ENCODE data around the gene KLF16.
A peak's percentile ranks its signal among the peaks of the same experiment; 100 is the strongest.

Gene KLF16

DNA sequence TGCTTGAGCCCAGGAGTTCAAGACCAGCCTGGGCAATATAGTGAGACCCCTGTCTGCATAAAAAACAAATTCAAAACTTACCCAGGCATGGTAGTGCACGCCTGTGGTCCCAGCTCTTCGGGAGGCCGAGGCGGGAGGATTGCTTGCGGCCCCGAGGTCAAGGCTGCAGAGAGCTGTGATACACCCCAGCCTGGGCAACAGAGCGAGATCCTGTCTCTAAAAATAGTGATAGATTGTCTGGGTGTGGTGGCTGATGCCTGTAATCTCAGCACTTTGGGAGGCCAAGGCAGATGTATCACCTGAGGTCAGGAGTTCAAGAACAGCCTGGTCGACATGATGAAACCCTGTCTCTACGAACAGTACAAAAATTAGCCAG lies 4.0 kb upstream of the KLF16 start:
- DNase-seq (ENCODE audit: low read depth), result no peak

DNA sequence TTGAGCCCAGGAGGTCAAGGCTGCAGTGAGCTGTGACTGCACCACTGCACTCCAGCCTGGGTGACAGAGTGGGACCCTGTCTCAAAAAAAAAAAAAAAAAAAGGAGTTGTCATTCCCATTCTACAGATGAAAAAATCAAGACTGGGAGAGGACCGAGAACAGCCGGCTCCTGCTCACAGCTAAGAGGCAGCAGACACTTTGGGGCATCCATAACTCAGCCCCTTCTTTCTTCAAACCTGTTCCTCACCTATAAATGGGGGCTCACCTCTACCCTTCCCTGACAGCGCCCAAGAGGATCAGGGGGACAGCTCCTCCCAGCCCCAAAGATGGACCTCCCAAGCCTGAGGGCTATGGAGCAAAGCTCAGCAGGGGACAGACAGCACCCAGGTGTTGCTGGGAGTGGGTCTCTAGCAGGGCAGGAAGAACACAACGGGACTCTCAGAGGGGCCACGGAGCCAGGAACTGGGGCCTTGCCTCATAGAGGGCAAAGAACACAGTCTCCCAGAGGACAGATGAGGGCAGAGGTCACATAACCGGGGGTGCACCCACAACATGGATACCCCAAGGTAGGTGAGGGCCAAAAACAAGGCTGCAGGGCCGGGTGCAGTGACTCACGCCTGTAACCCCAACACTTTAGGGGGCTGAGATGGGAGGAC lies 3.4 kb upstream of the KLF16 start:
- DNase-seq (ENCODE audit: low read depth), result no peak

DNA sequence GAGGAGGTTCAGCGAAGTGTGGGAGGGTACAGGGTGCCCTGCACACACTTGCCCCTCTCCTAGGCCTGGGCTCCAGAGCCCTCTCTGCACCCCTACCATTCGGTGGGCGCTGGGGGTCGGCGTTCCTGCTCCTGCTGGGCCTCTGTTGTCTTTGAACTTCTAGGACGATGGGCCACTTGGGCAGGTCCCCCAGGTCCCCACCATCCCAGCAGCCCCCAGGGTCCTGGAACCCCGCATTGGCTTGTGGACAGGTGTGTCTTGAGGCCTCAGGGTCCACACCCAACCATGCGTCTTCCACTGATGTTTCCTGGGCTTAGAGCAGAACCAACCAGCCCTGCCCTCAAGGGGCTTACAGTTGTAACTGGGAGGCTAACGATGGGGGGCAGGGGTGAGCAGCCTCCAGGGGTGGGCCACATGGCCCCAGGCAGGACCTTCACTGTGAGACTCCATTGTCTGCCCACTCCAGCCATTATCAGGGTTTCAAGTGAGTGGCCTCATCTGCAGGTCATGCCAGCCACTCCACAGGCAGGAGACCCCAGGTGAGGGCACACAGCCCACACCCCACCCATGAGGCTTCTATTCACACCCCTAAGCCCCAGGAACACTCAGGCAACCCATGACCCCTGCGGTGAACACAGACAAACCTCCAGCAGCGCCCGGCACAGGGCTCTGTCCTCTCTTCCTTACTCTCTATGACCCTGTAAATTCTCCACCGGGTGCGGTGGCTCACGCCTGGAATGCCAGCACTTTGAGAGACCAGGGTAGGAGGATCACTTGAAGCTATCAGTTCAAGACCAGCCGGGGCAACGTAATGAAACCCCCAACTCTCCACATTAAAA lies 2.0 kb upstream of the KLF16 start:
- DNase-seq (ENCODE audit: low read depth), result no peak

DNA sequence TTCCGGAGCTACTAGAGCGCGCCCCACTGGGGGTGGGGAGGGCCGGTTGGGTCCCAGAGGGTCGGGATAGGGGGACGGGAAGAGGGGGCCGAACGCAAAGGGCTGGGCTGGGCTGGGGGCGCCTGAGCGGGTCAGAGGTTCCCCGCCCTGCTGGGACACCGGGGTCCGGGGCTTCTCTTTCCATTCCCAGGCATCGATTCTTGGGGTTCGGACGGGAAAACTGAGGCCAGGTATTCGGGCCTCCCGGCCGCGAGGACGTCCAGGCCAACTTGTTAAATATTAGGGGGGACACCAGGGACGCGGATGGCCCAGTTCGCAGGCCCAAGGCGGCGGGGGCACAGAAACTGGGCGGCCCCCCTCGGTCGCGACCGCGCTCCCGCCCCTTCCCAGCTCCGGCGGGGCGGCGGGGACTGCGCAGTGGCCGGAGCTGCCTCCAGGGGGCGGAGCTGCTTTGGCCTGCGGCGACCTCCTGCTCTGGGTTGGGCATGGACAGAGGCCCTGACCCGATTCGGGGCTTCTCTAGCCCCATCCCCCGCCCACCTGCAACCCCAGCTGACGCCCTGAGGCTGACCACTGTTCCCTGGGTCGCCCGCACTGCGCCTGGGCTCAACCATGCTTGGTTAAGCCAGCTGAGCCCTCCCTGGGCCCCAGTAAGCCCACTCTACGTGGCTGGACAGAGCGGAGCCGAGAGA lies 1.2 kb upstream of the KLF16 start:
- peak; percentile 63 for DNase-seq (ENCODE audit: low read depth)

DNA sequence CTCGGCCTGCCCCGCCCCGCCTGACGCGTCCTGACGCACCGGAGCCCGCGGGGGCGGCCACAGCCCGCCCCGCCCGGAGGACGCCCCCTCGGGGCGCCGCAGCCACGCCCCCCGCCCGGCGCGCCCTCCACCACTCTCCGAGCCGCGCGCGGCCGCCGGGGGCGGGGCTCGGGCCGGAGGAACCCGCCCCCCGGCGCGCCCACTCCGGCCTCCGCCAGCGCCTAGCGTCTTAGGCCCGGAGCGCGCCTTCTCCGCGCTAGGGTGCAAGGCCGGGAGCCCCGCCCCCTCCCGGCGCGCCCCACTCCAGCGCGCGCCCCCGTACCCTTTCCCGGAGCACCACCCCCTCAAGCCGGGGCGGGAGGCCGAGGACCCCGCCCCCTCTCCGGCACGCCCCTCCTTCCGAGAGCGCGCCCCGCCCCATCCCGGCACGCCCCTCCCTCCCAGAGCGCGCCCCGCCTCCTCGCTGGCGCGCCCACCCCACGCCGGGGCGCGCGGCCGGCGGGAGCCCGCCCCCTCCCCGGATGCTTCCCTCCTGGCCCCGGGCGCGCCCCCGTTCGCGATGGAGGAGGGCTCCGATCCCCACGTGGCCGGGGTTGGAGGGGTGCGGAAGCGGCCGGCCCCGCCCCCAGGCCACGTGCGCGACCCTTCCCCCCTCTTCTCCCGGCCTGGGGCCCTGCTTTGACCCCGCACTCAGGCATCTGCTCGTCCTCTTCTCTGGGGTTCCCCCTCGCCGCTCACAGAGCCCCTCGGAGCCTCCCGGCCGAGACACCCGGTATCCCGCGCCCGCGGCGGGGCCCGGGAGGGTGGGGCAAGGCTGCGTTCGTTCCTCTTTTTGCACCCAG lies 480 bp upstream of the KLF16 start:
- peak; percentile 92 for DNase-seq (ENCODE audit: low read depth)

DNA sequence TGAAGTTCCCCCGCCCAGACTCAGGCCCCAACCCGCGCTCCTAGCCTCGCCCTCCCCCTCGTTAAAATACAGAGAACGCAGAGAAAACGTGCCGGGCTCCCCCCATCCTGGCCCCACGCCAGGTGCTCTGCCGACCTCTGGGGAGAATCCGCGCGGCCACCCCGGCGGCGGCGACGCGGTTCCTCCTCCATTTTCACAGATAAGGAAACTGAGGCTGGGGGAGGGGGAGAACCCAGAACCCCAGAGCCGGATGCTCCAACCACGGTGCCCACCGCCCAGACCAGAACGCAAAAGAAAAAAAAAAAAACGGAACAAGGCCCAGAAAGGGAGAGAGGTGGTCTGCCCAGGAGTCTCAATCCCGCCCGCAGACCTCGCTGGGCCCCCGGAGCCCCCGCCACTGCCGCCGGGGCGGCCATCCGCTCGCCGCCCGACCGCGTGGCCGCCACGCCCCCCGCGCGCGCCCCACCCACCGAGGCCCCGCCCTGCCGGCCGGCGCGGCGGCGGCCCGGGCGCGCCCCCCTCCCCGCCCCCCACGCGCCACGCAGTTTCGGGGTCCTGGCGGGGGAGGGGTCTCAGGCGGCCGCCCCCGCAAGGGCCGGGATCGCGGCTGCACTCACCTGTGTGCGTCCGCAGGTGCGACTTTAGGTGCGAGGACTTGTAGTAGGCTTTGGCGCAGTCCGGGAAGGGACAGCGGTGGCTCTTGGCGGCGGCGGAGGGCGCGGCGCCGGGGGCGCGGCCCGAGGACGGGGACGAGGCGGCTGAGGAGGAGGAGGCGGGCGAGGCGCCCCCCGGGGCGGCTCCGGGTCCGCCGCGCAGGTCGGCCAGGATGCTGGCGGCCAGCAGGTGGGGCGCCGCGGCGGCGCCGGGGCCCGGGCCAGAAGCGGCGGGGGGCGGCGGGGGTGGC lies 703 bp downstream of the KLF16 start:
- DNase-seq (ENCODE audit: low read depth), result peak; percentile 35

DNA sequence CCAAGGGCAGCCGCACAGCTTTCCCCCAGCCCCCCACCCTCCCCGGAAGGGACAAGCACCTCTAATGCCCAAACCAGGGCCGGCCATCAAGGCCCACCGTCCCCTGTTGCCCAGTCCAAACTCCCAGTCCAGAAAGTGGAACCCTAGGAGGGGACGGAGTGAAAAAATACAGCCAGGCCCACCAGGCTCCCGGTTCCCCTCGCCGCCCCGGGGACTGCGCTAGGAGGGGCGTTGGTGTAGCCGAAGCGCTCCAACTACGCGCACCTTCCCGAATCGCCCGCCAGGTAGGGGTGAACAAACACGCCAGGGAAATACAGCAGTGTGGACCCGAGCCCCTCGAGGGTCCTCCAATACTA lies 1.3 kb downstream of the KLF16 start:
- no peak for DNase-seq (ENCODE audit: low read depth)

DNA sequence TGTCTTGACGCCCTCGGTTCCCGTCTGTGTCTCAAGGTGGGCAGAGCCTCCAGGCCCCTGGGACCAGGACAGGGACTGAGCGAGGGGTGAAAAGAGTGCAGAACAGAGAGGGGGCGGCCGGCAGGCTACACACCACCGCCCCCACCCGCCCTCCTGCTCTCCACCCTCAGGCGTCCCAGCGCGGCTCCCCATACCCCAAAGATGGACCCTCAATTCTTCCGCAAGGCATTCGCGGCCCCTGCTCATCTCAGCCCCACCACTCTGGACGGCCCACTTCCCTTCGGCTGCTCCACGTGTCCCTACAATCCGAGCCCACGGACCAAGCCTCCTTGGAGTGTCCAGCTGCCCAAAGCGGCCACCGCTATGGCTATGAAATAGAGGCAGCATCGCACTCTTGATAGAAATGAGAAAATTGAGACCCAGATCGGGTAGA lies 1.8 kb downstream of the KLF16 start:
- DNase-seq (ENCODE audit: low read depth), result peak; percentile 40

DNA sequence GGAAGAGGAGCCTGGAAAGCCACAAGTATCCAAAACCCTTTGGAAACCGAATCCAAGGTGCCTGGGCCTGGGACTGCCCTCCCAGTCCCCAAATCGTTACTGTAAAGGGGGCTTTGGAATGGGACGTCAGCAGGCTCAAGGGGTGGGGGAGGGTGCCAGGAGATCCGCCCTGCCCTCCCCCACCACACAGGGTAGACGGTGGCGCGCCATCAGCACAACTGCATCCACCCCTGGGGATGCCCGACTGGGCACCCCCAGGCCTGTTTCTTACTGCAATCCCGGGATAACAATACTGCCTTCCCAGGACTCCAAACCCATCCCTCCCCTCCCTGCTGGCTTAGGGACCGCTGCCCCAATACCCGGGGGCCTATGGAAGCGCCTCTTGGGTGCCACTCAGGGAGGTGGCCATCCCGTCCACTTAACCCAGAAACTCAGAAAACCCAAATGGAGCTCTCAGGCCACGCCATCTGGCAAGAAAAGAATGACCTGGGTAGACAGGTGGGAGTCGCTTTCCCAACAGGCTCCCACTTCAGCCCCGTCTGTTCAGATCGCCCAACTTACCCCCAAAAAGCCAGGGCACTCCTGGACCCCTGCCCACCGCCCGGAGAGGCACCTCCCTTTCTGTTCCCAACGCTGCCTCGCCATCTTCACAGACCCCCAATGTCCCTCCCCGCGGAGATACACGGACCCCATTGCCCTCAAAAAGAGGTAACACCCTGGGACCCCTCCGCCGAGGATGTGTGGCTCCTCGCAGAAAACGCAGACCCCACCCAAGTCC lies 2.4 kb downstream of the KLF16 start:
- no peak for DNase-seq (ENCODE audit: low read depth)

DNA sequence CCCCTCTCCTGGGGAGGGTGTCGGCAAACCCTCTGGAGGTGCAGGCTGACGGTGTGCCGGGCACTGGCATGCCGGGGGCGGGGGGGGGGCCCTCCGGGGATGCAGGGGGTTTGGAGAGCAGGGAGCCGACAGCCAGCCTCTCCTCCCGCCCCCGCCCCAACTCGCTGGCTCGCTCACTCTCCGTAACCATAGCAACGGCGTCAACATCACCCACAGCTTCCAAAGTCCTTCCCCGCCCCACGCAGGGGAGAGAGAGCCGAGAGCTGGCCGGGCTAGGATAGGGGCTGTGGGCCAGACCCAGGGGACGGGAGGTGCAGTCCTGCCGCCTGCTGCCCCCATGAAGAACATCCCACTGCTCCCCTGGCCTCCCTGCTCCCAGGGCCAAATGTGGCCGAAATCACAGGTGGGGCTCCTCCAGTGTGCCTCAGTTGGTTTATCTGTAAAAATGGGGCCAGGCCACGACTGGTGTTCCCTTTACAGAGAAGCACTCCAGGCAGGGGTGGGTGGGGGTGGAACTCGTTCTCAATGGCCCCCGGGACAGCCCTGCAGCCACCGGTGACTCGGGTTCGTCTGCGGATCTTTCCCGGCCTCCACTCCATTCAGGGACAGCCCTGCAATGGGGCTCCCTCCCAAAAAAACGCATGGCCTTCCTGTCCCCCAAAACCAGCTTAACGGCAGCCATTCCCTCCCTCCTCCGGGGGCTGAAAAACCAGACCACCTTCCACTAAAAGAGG lies 3.2 kb downstream of the KLF16 start:
- DNase-seq (ENCODE audit: low read depth), result peak; percentile 78

DNA sequence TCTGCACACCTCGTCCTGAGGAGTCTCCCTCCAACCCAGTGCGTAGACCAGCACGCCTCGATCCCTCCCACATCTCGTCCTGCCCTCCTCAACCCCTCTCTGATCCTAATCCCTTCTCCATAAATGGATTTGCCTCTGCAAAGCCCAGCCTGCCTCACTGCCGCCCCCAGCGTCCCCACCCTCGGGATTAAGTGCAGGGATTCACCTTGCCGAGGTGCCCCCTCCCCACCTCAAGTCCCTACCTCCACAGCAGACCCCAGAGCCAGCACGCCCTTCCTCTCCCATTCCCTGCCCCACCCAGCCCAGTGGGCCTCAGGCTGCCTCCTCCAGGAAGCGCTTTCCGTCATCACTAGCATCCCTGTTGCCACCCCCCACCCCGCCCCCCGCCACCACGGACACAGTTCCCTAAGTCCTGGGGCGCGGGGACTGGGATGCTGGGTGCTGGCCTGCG lies 4.0 kb downstream of the KLF16 start:
- no peak for DNase-seq (ENCODE audit: low read depth)

DNA sequence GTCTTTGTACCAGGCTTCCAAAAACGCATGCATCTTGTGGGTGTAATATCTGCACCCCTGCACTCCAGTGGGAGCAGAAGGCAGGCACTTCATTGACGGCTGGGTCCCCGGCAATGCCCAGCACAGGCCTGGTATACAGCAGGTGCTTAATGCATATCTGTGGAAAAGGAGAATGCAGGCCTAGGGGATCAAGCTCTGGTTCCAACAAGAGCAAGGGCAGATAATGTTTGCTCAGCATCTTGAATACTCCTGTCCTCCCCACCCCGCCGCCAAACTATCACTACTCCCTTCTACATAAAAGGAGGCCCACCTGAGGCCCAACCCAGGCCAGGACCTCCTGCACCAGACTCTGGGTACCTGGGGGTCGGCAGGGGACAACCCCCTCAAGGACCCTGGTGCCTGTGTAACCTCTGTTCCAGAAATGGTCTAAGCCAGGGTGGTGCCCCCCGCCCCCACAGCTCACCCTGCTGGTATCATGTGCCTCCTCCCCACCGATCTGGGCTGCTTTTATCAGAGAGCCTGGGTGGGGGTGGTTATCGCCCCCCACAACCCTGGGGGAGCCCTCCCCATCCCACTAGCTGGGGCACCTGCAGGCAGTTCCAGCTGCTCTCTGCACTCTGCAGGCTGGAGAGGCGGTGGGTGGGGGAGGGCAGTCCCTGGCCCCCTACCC lies 4.8 kb downstream of the KLF16 start:
- DNase-seq (ENCODE audit: low read depth), result no peak

DNA sequence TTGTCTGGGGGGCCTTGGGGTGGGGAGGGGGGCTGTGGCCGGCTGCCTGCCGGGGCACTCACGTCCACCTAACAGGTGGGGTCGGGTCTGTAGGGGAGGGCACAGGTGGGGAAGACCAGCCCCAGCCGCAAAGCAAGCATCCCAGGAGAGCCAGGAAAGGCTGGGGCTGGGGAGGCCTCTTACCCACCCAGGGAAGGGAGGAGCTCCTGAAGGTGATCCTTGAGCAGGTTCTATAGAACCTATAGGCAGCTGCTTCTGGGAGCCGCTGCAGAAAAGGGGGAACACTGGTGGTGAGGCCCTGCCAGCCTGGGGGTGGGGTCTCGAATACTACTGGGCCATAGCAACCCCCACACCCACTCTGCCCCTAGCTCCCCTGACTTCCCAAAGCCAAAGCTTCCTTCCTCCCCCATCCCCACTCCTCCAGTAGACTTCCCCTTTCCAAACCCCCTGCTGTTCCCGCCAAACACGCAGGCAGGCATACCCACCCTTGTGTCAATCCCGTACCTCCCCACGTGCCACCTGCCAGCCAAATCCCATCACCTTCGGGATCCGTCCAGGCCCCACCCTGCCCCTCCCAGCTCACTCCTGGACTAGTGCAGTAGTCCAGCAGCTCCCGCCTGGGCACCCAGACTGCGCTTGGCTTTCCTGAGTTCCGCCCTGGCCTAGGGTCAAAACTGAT lies 5.6 kb downstream of the KLF16 start:
- no peak for DNase-seq (ENCODE audit: low read depth)

DNA sequence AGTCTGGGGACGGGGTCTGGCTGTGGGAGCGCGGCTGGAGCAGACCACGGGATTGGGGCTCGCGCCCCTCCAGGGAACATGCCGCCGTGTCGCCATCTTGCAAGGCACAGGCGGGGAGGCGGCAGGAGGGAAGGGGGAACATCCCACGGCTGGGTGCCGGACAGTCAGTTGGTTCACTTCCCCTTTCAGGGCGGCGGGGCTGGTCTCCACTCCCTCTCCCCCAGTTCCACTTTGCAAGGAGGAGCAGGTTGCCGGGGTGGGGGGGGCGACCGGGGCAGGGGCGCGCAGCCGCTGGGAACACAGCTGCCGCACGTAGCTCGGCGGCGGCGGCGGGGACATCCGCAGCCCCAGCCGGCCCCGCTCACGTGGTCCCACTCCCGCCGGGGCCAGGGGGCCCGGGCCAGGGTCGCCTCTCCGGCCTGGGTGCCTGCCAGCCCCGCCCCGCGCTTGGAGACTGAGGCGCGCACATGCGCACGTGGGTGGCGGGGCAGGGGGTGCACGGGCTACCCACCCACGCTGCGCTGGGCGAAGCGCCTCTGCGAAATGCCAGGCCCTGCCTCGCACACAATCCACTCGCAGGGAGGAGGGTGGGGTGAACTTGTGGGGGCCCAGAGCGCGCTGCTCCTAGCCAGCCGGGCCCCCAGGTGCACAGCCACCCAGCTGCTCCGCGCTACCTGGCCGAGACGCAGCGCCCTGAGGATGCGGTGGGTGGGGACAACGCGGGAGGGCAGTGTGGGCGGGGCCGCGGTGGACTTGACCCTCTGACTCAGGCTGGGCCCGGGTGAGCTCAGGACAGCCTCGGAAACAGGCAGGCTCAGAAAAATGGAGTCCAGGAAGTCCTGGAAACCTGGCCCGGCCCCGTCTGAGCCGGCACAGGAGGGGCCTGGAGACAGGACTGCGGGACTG lies 6.4 kb downstream of the KLF16 start:
- peak; percentile 89 for DNase-seq (ENCODE audit: low read depth)

DNA sequence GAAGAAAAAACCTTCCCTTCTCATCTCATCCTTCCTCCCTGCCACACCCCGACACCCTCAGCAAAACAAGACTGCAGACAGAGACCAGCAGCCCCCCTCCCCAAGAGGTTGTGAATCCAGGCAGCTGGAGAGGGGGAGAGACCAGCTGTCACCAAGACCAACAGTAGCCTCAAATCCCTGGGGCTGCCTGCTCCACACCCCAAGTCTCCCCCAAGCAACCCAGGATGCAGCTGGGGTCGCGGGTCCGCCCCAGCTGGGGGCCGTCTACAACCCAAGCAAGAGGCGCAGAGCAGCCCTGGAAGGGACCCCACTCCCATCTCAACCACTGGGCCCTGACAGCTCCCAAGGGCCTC lies 7.1 kb downstream of the KLF16 start:
- no peak for DNase-seq (ENCODE audit: low read depth)

DNA sequence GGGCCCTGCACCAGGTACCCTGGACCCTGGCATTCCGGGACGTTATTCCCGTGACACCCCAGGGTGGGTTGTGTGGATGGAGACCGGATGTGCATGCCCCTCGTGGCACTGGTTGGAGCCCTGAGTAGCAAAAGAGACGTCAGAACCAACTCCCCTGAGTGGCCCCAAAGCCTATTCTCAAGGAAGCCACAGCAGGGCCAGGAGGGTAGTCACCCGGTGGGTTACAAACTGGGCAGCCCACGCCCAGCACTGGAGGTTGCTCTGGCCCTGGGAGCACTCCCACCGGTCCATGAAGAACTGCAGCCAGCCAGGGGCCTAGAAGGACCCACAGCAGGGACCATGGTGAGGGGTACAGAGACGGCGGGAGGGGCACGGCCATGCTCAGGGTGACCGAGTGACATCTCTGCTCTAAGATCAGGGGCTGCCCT lies 7.5 kb downstream of the KLF16 start:
- DNase-seq (ENCODE audit: low read depth), result peak; percentile 30

DNA sequence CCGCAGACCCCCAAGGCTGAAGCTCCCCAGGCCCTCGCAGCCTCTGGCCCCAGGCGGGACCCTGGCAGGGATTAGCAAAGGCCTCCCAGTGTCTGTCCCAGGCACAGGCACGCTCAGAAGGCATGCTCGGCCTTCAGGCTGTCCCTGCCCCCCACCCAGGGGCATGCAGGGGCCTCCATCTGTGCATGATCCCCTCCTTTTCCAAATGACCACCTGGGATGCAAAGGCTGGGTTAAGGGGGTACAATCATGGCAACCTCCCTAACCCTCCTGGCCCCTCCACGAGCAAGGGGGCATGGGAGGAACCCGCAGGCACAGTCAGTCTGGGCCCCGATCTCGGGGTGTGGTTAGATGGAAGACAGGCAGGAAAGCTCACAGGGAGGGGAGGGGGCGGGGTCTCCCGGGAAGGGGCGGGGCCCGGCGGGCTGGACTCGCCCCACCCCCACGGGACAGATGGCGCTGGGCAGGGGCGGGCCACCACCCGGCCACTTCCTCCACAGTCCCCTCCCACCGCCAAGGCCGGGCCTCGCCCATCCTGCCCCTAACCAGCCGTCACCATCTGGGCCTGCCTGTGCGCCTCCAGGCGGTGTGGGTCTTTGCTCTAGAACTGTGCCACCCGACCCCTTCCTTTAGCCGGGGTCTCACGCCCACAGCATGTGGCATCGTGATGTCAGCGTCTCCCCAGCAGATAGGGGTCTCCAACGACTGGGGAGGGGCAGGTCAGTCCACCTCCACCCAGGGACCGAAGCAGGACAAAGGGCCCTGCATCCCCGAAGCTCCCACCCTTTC lies 8.1 kb downstream of the KLF16 start:
- peak; percentile 94 for DNase-seq (ENCODE audit: low read depth)

Measured in EH (cell line).